B cell (primary cell): ENCODE data around the gene TENT4A. TPM values are rescaled to one million over a fixed set of nuclear protein-coding genes. Genes with fewer than 3 reads are reported as not detected.
A peak's percentile ranks its signal among the peaks of the same experiment; 100 is the strongest.

Source experiments
- ATAC-seq: fragments of 200-7000 bp; cut with Tn5 transposase; one replicate; pipeline ENCODE4 v1.10.0; 2021; ENCODE audit warnings: low read depth, mild to moderate bottlenecking, moderate number of reproducible peaks, moderate library complexity
- CTCF ChIA-PET: fragments of 350-600 bp; sonication (Branson Sonifier 250); formaldehyde crosslinking; loops from one replicate; lab custom pipeline; 2021; ENCODE audit warnings: antibody characterized with exemption, inconsistent platforms; lab: Charles Lee
- POLR2A ChIA-PET: fragments of 350-600 bp; sonication (Branson Sonifier 250); formaldehyde crosslinking; loops from one replicate; lab custom pipeline; 2021; ENCODE audit warnings: antibody characterized with exemption; lab: Charles Lee
- DNase-seq: peaks from one replicate; pipeline ENCODE4 v3.0.0; 2013
- H2AFZ ChIP-seq: 2 replicates; pipeline ENCODE4 v1.6.1; 2012; ENCODE audit warnings: mild to moderate bottlenecking, low read depth, low read length; ENCODE audit not compliant: insufficient read depth, poor library complexity, severe bottlenecking
- H3K27ac ChIP-seq, 2 donors: 1 replicate in 1 of 2; 2 replicates in 1 of 2; pipeline ENCODE4 v1.5.1; 2012 to 2013; ENCODE audit warnings: low read length in 2 of 2, mild to moderate bottlenecking in 2 of 2, moderate library complexity in 1 of 2
- H3K27me3 ChIP-seq, 4 experiments: fragments of 200-600 bp in 1 of 4; sonication (generic) in 1 of 4; replicated peaks in 1 of 4; 1 replicate in 2 of 4; 2 replicates in 2 of 4; pipeline versions ENCODE4 v1.6.1 to v1.7.0; 2013 to 2016; ENCODE audit warnings: low read length in 3 of 4, mild to moderate bottlenecking in 2 of 4, mixed read lengths in 1 of 4, moderate library complexity in 1 of 4; ENCODE audit not compliant: insufficient read depth in 4 of 4, control insufficient read depth in 3 of 4; ENCODE audit errors: control extremely low read depth in 1 of 4
- H3K36me3 ChIP-seq, 2 experiments: replicated peaks in 1 of 2; 1 replicate in 1 of 2; 2 replicates in 1 of 2; pipeline versions ENCODE4 v1.6.1 to v1.7.1; 2013; ENCODE audit warnings: low read length in 1 of 2; ENCODE audit not compliant: insufficient read depth in 2 of 2, control insufficient read depth in 1 of 2; ENCODE audit errors: control extremely low read depth in 1 of 2, extremely low read depth in 1 of 2
- H3K4me1 ChIP-seq, 2 donors: fragments of 200-600 bp in 1 of 2; sonication (generic) in 1 of 2; 1 replicate in 1 of 2; 2 replicates in 1 of 2; pipeline versions ENCODE4 v1.5.1 to v1.6.1; 2013 to 2017; ENCODE audit warnings: low read length in 2 of 2; ENCODE audit not compliant: control insufficient read depth in 2 of 2, insufficient read depth in 2 of 2
- H3K4me2 ChIP-seq: replicated peaks from 2 replicates; pipeline ENCODE3; 2012; ENCODE audit warnings: mild to moderate bottlenecking, low read depth, low read length; ENCODE audit not compliant: poor library complexity, severe bottlenecking
- H3K4me3 ChIP-seq, 5 experiments: fragments of 200-600 bp in 1 of 5; sonication (generic) in 1 of 5; 1 replicate in 3 of 5; 2 replicates in 2 of 5; pipeline versions ENCODE4 v1.5.1 to v1.7.0; 2011 to 2016; ENCODE audit warnings: low read length in 4 of 5, mild to moderate bottlenecking in 4 of 5, low read depth in 2 of 5, control low read depth in 1 of 5, moderate library complexity in 1 of 5; ENCODE audit not compliant: insufficient read depth in 1 of 5; ENCODE audit errors: control extremely low read depth in 1 of 5, extremely low read depth in 1 of 5
- H3K79me2 ChIP-seq: fragments of 200-600 bp; sonication (generic); one replicate; pipeline ENCODE4 v1.6.0; 2016; ENCODE audit warnings: low read length; ENCODE audit not compliant: control insufficient read depth, insufficient read depth
- H3K9ac ChIP-seq: fragments of 200-600 bp; sonication (generic); 2 replicates; pipeline ENCODE4 v1.6.1; 2017; ENCODE audit warnings: mild to moderate bottlenecking, low read length, moderate library complexity
- H3K9me3 ChIP-seq, 3 donors: one replicate each; pipeline versions ENCODE4 v1.6.1 to v1.7.1; 2013; ENCODE audit warnings: low read length in 2 of 3; ENCODE audit not compliant: control insufficient read depth in 2 of 3, insufficient read depth in 1 of 3; ENCODE audit errors: control extremely low read depth in 1 of 3
- H4K20me1 ChIP-seq: 2 replicates; pipeline ENCODE4 v1.6.0; 2012; ENCODE audit warnings: mild to moderate bottlenecking, low read length; ENCODE audit not compliant: insufficient read depth, control insufficient read depth, poor library complexity, severe bottlenecking
- H3K27ac Mint-ChIP-seq: one replicate; pipeline ENCODE4 v1.8.0; 2021; ENCODE audit warnings: mixed read lengths
- H3K27me3 Mint-ChIP-seq: one replicate; pipeline ENCODE4 v1.8.0; 2021; ENCODE audit warnings: mixed read lengths
- H3K4me1 Mint-ChIP-seq: one replicate; pipeline ENCODE4 v1.8.0; 2021; ENCODE audit warnings: mixed read lengths
- H3K4me3 Mint-ChIP-seq: one replicate; pipeline ENCODE4 v1.8.0; 2021; ENCODE audit warnings: mixed read lengths
- H3K9me3 Mint-ChIP-seq: one replicate; pipeline ENCODE4 v1.8.0; 2022; ENCODE audit warnings: mixed read lengths; ENCODE audit not compliant: insufficient read depth
- EZH2 ChIP-seq: IDR thresholded peaks from 2 replicates; pipeline ENCODE4 v1.6.1; 2012; ENCODE audit warnings: borderline replicate concordance, low read depth, mild to moderate bottlenecking, moderate library complexity, low read length; ENCODE audit not compliant: insufficient read depth, poor library complexity, severe bottlenecking
- WGBS: methylation state at CpG from one replicate; pipeline ENCODE4 v1.1.5; 2013; ENCODE audit warnings: missing lambda C conversion rate; ENCODE audit not compliant: insufficient coverage; 5-methylcytosine and 5-hydroxymethylcytosine counted together
- intact Hi-C: fragments of 100-400 bp; cut with micrococcal nuclease; formaldehyde crosslinking; loops from one replicate; pipeline ENCODE4 v1.10.0; 2022
- polyA plus RNA-seq: library from polyadenylated mRNA; depleted of rRNA; stranded (reverse); fragments of >200 nt; gene quantifications from 2 replicates; pipeline ENCODE4 v1.2.3, GENCODE V29; 2012
- total RNA-seq, 2 donors: library from RNA; stranded (reverse); fragments of 120-200 nt in 1 of 2; gene quantifications; 1 replicate in 1 of 2; 2 replicates in 1 of 2; pipeline versions ENCODE4 v1.2.3 to v1.2.4, GENCODE V29; 2013 to 2022
- TF ChIP-seq, protein P1 (sequence below): fragments of 200-600 bp; IDR thresholded peaks from one replicate; pipeline ENCODE4 v1.8.0; 2022; ENCODE audit warnings: antibody characterized with exemption, mild to moderate bottlenecking

The TENT4A gene
- total and polyA plus RNA-seq, 2 donors (not counting 1 experiment from before 2014, with no cell fraction given): 18.5 to 63.6 TPM

GRCh38 chr5:6745706-6746222, 32.5 kb downstream of the TENT4A start:
- no peak for TF ChIP-seq EZH2
- TF ChIP-seq, protein P1, sequence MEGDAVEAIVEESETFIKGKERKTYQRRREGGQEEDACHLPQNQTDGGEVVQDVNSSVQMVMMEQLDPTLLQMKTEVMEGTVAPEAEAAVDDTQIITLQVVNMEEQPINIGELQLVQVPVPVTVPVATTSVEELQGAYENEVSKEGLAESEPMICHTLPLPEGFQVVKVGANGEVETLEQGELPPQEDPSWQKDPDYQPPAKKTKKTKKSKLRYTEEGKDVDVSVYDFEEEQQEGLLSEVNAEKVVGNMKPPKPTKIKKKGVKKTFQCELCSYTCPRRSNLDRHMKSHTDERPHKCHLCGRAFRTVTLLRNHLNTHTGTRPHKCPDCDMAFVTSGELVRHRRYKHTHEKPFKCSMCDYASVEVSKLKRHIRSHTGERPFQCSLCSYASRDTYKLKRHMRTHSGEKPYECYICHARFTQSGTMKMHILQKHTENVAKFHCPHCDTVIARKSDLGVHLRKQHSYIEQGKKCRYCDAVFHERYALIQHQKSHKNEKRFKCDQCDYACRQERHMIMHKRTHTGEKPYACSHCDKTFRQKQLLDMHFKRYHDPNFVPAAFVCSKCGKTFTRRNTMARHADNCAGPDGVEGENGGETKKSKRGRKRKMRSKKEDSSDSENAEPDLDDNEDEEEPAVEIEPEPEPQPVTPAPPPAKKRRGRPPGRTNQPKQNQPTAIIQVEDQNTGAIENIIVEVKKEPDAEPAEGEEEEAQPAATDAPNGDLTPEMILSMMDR: peak; percentile 89
- H3K9me3 ChIP-seq: no peaks in the 10 kb centered on the region
- no peak overlapping the region for H3K9ac ChIP-seq
- no peak overlapping the region for H3K4me2 ChIP-seq
- no peaks in the 10 kb centered on the region for H3K27me3 ChIP-seq
- ATAC-seq (peak; percentile 67), DNase-seq (peak; percentile 67)
- H3K9me3 Mint-ChIP-seq: no peaks in the 10 kb centered on the region
- peaks cover 33% of the 10 kb centered on the region for H4K20me1 ChIP-seq
- no peak overlapping the region for H3K4me3 Mint-ChIP-seq
- ChIA-PET POLR2A (interaction anchor here (1.0 kb wide), 1 partner anchor 113 kb away, joined by 3 read pairs; the partner anchor contains the start of genes NSUN2 and SRD5A1), CTCF (interaction anchor here (0.6 to 2.2 kb wide), 33 partner anchors 9 to 1251 kb away, joined by 3 to 19 read pairs (median 5); partner anchors contain the start of genes MED10, NSUN2 and SRD5A1)
- H3K4me1 ChIP-seq: no peaks in the 10 kb centered on the region
- no peak overlapping the region for H3K27ac ChIP-seq
- H3K27ac Mint-ChIP-seq: peak overlapping the region; percentile 46
- no peak overlapping the region for H2AFZ ChIP-seq
- no peaks in the 10 kb centered on the region for H3K27me3 Mint-ChIP-seq
- intact Hi-C loops: loop anchor here (1.0 to 10.0 kb wide), 5 partner anchors 33 to 1253 kb away; partner anchors contain the start of genes MED10, NSUN2 and SRD5A1
- peaks cover 36% of the 10 kb centered on the region for H3K79me2 ChIP-seq
- H3K4me1 Mint-ChIP-seq: peaks cover 6% of the 10 kb centered on the region
- peaks cover 4 to 52% of the 10 kb centered on the region in 2 experiments for H3K36me3 ChIP-seq
- H3K4me3 ChIP-seq: no peak overlapping the region
- 96% methylated on average over 7 of the region's 10 CpGs for WGBS

- H3K27ac Mint-ChIP-seq: no peak overlapping the region
- no peak for ATAC-seq
- no peak overlapping the region for H3K4me3 Mint-ChIP-seq
- no peaks in the 10 kb centered on the region for H3K9me3 ChIP-seq
- H3K4me2 ChIP-seq: no peak overlapping the region
- H4K20me1 ChIP-seq: peaks cover 33% of the 10 kb centered on the region
- no peak overlapping the region for H3K9ac ChIP-seq
- peaks cover 4 to 56% of the 10 kb centered on the region in 2 experiments for H3K36me3 ChIP-seq
- 100% methylated on average over 6 of the region's 9 CpGs for WGBS
- H3K27me3 Mint-ChIP-seq: no peaks in the 10 kb centered on the region
- no peaks in the 10 kb centered on the region for H3K27me3 ChIP-seq
- H3K4me3 ChIP-seq: no peak overlapping the region
- H3K4me1 Mint-ChIP-seq: peaks cover 6% of the 10 kb centered on the region
- TF ChIP-seq EZH2: no peak
- TF ChIP-seq, protein P1: no peak
- H3K79me2 ChIP-seq: peaks cover 32% of the 10 kb centered on the region
- no peaks in the 10 kb centered on the region for H3K9me3 Mint-ChIP-seq
- no peak for DNase-seq
- no peak overlapping the region for H3K27ac ChIP-seq
- no peak overlapping the region for H2AFZ ChIP-seq
- ChIA-PET POLR2A (no interaction called here), CTCF (interaction anchor here (1.0 to 2.2 kb wide), 13 partner anchors 18 to 452 kb away, joined by 3 to 19 read pairs (median 5); partner anchors contain the start of genes NSUN2 and SRD5A1)
- H3K4me1 ChIP-seq: no peaks in the 10 kb centered on the region
- intact Hi-C loops: loop anchor here (10.0 kb wide), 1 partner anchor 371 kb away; the partner anchor contains the start of gene MED10
Measured at GRCh38 chr5:6746244-6746643, 33.0 kb downstream of the TENT4A start.
